ENCODE data around the gene SDF2.

SDF2 gene

DNA sequence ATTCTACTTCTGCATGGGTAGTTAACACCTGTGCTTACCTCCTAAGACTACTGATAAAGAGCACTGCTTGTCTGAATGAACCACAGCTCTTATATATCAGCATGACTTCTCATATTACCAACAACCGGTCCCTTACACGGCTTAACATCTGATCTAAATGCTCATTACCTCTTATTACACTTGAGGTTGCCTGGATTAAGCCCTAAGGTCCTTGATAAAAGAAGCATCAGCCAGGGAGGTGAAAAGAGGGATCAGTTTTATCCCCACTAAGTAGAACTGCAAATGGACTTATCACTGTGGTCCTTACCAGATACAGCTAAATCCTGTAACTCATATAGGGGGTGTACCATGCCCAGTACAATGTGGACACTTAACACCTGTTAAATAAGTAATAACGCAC, 39.5 kb downstream of the SDF2 start:
- H3K4me1 ChIP-seq, result no peaks in the 10 kb centered on the region
- H3K4me3 ChIP-seq (ENCODE audit: low read depth, low read length), result no peak overlapping the region
- TF ChIP-seq, protein P1, sequence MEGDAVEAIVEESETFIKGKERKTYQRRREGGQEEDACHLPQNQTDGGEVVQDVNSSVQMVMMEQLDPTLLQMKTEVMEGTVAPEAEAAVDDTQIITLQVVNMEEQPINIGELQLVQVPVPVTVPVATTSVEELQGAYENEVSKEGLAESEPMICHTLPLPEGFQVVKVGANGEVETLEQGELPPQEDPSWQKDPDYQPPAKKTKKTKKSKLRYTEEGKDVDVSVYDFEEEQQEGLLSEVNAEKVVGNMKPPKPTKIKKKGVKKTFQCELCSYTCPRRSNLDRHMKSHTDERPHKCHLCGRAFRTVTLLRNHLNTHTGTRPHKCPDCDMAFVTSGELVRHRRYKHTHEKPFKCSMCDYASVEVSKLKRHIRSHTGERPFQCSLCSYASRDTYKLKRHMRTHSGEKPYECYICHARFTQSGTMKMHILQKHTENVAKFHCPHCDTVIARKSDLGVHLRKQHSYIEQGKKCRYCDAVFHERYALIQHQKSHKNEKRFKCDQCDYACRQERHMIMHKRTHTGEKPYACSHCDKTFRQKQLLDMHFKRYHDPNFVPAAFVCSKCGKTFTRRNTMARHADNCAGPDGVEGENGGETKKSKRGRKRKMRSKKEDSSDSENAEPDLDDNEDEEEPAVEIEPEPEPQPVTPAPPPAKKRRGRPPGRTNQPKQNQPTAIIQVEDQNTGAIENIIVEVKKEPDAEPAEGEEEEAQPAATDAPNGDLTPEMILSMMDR (IDR thresholded peaks at IDR 0.05), result no peak
- no peak overlapping the region for H3K27ac ChIP-seq
- H3K9me3 ChIP-seq (ENCODE audit: control insufficient read depth, low read length), result no peaks in the 10 kb centered on the region
- no peaks in the 10 kb centered on the region for H3K79me2 ChIP-seq
- H2AFZ ChIP-seq, result no peak overlapping the region
- no peaks in the 10 kb centered on the region for H3K36me3 ChIP-seq (ENCODE audit: control insufficient read depth, insufficient read depth, low read length)
- no peaks in the 10 kb centered on the region for H3K27me3 ChIP-seq (ENCODE audit: control insufficient read depth, insufficient read depth, low read length)
- H3K9ac ChIP-seq, result no peak overlapping the region
- no peak overlapping the region for H3K4me2 ChIP-seq (ENCODE audit: low read length)

DNA sequence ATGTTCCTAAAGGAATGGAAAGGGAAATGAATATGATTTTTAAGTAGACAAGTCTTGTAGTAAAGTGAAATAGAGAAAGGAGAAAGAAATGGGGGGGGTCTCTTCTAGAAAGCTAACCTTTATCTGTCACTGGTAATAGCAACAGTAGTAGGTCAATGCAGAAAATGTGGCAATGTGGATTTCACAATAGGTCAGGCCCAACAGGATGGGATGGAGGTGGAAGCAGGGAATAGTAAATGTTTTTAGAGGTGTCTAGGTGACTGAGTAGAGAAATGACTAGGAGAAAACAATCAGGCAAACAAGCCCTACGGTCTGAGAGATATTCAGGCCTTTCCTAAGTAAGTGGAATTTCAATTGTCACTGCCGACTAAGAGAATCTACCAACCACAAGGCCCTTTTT, 41.7 kb downstream of the SDF2 start:
- Histone ChIP-seq H3K27me3 (ENCODE audit: control insufficient read depth, insufficient read depth, low read length) (no peaks in the 10 kb centered on the region), H3K9ac (no peak overlapping the region), H3K4me1 (no peaks in the 10 kb centered on the region), H3K4me2 (ENCODE audit: low read length) (no peak overlapping the region), H2AFZ (no peak overlapping the region), H3K9me3 (ENCODE audit: control insufficient read depth, low read length) (no peaks in the 10 kb centered on the region), H3K36me3 (ENCODE audit: control insufficient read depth, insufficient read depth, low read length) (no peaks in the 10 kb centered on the region), H3K4me3 (ENCODE audit: low read depth, low read length) (no peak overlapping the region), H3K79me2 (no peaks in the 10 kb centered on the region), H3K27ac (no peak overlapping the region)
- TF ChIP-seq, protein P1 (IDR thresholded peaks at IDR 0.05), result no peak

DNA sequence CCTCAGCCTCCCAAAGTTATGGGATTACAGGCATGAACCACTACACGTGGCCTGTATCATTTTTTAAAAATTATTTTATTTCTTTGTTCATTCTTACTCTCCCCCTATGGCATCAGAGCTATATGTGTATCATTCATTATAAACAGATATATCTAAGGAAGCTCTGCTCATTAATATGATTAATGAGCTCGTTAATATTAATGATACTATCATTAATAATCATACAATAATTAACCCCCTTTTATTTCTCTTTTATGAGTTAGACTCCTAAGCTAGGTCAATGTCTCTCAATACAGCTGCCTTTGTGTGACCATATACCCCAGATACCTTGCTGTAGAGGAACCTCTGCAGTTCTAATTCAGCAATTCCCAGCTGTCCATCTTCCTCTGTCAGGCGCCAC, 43.2 kb downstream of the SDF2 start:
- Histone ChIP-seq H3K9me3 (ENCODE audit: control insufficient read depth, low read length) (no peaks in the 10 kb centered on the region), H3K4me3 (ENCODE audit: low read depth, low read length) (no peak overlapping the region), H3K9ac (no peak overlapping the region), H3K36me3 (ENCODE audit: control insufficient read depth, insufficient read depth, low read length) (no peaks in the 10 kb centered on the region), H3K4me2 (ENCODE audit: low read length) (no peak overlapping the region), H3K79me2 (no peaks in the 10 kb centered on the region), H3K27me3 (ENCODE audit: control insufficient read depth, insufficient read depth, low read length) (no peaks in the 10 kb centered on the region), H2AFZ (no peak overlapping the region), H3K27ac (no peak overlapping the region), H3K4me1 (no peaks in the 10 kb centered on the region)
- TF ChIP-seq, protein P1 (IDR thresholded peaks at IDR 0.05), result no peak

DNA sequence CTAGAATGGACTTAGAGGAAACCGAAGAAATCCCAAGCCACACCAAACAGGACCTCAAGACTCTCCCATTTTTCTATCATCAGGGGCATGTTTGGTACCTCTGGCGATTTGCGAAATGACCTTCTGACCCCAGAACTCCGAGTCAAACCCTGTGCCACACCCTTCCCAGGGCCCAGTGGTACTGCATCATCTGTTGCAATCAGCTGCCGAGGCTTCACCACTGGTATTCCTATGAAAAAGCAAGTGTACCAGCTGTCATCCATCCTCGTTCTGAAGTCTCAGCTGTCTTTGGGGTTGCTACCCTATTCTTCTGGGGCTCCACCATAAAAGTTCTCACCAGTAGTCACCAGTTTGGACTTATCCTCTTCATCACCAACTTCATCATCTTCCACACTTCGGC, 45.4 kb downstream of the SDF2 start:
- H3K9ac ChIP-seq, result no peak overlapping the region
- TF ChIP-seq, protein P1 (IDR thresholded peaks at IDR 0.05), result no peak
- H3K79me2 ChIP-seq, result no peaks in the 10 kb centered on the region
- H2AFZ ChIP-seq, result no peak overlapping the region
- H3K4me2 ChIP-seq (ENCODE audit: low read length), result no peak overlapping the region
- H3K9me3 ChIP-seq (ENCODE audit: control insufficient read depth, low read length), result no peaks in the 10 kb centered on the region
- H3K27me3 ChIP-seq (ENCODE audit: control insufficient read depth, insufficient read depth, low read length), result no peaks in the 10 kb centered on the region
- H3K36me3 ChIP-seq (ENCODE audit: control insufficient read depth, insufficient read depth, low read length), result no peaks in the 10 kb centered on the region
- H3K4me3 ChIP-seq (ENCODE audit: low read depth, low read length), result no peak overlapping the region
- H3K4me1 ChIP-seq, result no peaks in the 10 kb centered on the region
- H3K27ac ChIP-seq, result no peak overlapping the region

DNA sequence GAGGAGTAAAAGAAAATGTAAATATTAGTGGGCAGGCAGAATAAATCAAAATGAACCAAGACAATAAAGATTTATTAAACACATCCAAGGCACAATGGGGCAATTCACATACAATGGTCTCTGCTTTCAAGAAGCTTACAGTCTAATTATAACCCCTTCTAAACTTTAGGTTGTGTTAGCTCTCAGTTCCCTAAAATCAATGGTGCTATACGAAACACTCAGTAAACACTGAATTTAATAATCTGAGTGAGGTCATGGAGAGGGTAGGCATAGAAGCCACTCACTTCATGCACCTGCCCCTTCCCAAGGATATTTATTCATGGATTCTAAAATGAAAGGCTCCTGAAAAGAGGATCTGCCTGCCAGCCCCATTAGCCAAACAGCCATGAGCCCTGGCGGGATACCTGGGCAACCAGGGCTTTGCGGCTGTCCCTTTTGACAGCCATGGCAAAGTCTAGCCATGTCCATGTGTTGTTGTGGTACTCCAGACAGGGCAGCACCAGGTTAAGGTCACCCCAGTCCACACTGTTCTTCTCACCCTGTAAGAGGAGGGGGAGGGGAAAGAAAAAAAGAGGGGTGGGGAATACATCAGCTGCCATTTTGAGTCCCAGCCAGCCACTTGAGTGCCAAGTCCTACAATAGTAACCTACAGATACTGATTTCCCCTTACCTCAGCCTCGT, 46.3 kb downstream of the SDF2 start:
- H3K4me1 ChIP-seq, result no peaks in the 10 kb centered on the region
- no peak overlapping the region for H3K9ac ChIP-seq
- H3K27me3 ChIP-seq (ENCODE audit: control insufficient read depth, insufficient read depth, low read length), result no peaks in the 10 kb centered on the region
- H2AFZ ChIP-seq, result no peak overlapping the region
- no peaks in the 10 kb centered on the region for H3K9me3 ChIP-seq (ENCODE audit: control insufficient read depth, low read length)
- H3K4me2 ChIP-seq (ENCODE audit: low read length), result no peak overlapping the region
- TF ChIP-seq, protein P1 (IDR thresholded peaks at IDR 0.05), result no peak
- no peaks in the 10 kb centered on the region for H3K79me2 ChIP-seq
- H3K27ac ChIP-seq, result no peak overlapping the region
- H3K36me3 ChIP-seq (ENCODE audit: control insufficient read depth, insufficient read depth, low read length), result no peaks in the 10 kb centered on the region
- no peak overlapping the region for H3K4me3 ChIP-seq (ENCODE audit: low read depth, low read length)
